GM12878 (cell line): ENCODE data around the gene HENMT1. TPM values are rescaled to one million over a fixed set of nuclear protein-coding genes. Genes with fewer than 3 reads are reported as not detected.

ENCODE experiments used
- ATAC-seq: fragments of 200-7000 bp; cut with Tn5 transposase; 3 replicates; pipeline ENCODE4 v1.9.1; 2020; ENCODE audit warnings: mild to moderate bottlenecking, moderate library complexity
- BruUV-seq: library from RNA; stranded (reverse); fragments of 400-500 nt; replicated peaks from 2 replicates; lab custom pipeline; 2021; lab: Mats Ljungman, UMichigan
- CTCF ChIA-PET: fragments of 300-600 bp; sonication (Branson Sonifier 250); formaldehyde crosslinking; extraction: SDS; loops from one replicate; lab custom pipeline; 2021; ENCODE audit warnings: inconsistent platforms; lab: Yijun Ruan, JAX
- POLR2A ChIA-PET: fragments of 350-600 bp; formaldehyde crosslinking; extraction: SDS; loops from one replicate; lab custom pipeline; 2021; ENCODE audit warnings: inconsistent platforms; lab: Charles Lee
- RAD21 ChIA-PET: fragments of 300-600 bp; sonication (Branson Sonifier 250); formaldehyde crosslinking; loops from one replicate; lab custom pipeline; 2023; ENCODE audit warnings: antibody characterized with exemption; ENCODE audit not compliant: unreplicated experiment; lab: Charles Lee
- SMC1A ChIA-PET: fragments of 300-600 bp; sonication (Branson Sonifier 250); formaldehyde crosslinking; loops from one replicate; lab custom pipeline; 2023; ENCODE audit not compliant: unreplicated experiment, uncharacterized antibody; lab: Charles Lee
- DNase-seq: peaks from one replicate; pipeline ENCODE4 v3.0.0-alpha.2; 2011; ENCODE audit warnings: low read depth, low spot score
- FAIRE-seq: peaks from 3 replicates; lab custom pipeline; 2011; peaks lifted over from hg19 to GRCh38; lab: Jason Lieb, UNC
- H2AFZ ChIP-seq: 2 replicates; pipeline ENCODE4 v1.6.0; 2011; ENCODE audit warnings: low read depth, low read length, control low read depth; ENCODE audit not compliant: control insufficient read depth
- H3K27ac ChIP-seq: 2 replicates; pipeline ENCODE4 v1.5.1; 2011; ENCODE audit warnings: control low read depth; ENCODE audit not compliant: control insufficient read depth, insufficient read depth
- H3K27me3 ChIP-seq, 2 experiments: replicated peaks in 1 of 2; 2 replicates each; pipeline versions ENCODE4 v1.6.0 to v1.6.1; 2011; ENCODE audit warnings: low read length in 1 of 2; ENCODE audit not compliant: control insufficient read depth in 2 of 2, insufficient read depth in 2 of 2
- H3K36me3 ChIP-seq, 2 experiments: 2 replicates each; pipeline ENCODE4 v1.5.1; 2011; ENCODE audit warnings: low read length in 1 of 2; ENCODE audit not compliant: control insufficient read depth in 2 of 2, insufficient read depth in 2 of 2
- H3K4me1 ChIP-seq: 2 replicates; pipeline ENCODE4 v1.6.1; 2011; ENCODE audit warnings: mild to moderate bottlenecking, low read length, moderate library complexity, mixed read lengths; ENCODE audit not compliant: control insufficient read depth, insufficient read depth
- H3K4me2 ChIP-seq: 2 replicates; pipeline ENCODE4 v1.6.0; 2011; ENCODE audit warnings: control low read depth; ENCODE audit not compliant: control insufficient read depth, insufficient read depth
- H3K4me3 ChIP-seq: fragments of 200-600 bp; sonication (generic); 2 replicates; pipeline ENCODE4 v1.5.1; 2016
- H3K79me2 ChIP-seq: 2 replicates; pipeline ENCODE4 v1.6.0; 2011; ENCODE audit warnings: low read length; ENCODE audit not compliant: control insufficient read depth, insufficient read depth
- H3K9ac ChIP-seq: 2 replicates; pipeline ENCODE4 v1.8.0; 2011; ENCODE audit warnings: low read length, control low read depth, mixed read lengths; ENCODE audit not compliant: control insufficient read depth, insufficient read depth
- H3K9me3 ChIP-seq: replicated peaks from 3 replicates; pipeline ENCODE4 v1.5.1; 2011; ENCODE audit warnings: mild to moderate bottlenecking, low read length; ENCODE audit not compliant: control insufficient read depth, insufficient read depth
- H4K20me1 ChIP-seq: 2 replicates; pipeline ENCODE4 v1.6.0; 2011; ENCODE audit not compliant: control insufficient read depth, insufficient read depth
- ATF7 ChIP-seq: fragments of 450-650 bp; IDR thresholded peaks from 2 replicates; pipeline ENCODE4 v1.6.1; 2016; ENCODE audit warnings: low read depth, mild to moderate bottlenecking
- CREM ChIP-seq: IDR thresholded peaks from 2 replicates; pipeline ENCODE4 v1.6.1; 2014; ENCODE audit warnings: antibody characterized with exemption, low read depth
- JUNB ChIP-seq: IDR thresholded peaks from 2 replicates; pipeline ENCODE4 v1.6.1; 2016; ENCODE audit warnings: antibody characterized with exemption, mild to moderate bottlenecking
- RFX5 ChIP-seq: IDR thresholded peaks from 2 replicates; pipeline ENCODE4 v1.6.1; 2011; ENCODE audit warnings: low read depth, low read length, improper control_type of control experiment
- SPI1 ChIP-seq: IDR thresholded peaks from 2 replicates; pipeline ENCODE4 v1.6.1; 2011; ENCODE audit warnings: low read depth, mild to moderate bottlenecking, low read length, moderate library complexity, borderline replicate concordance; ENCODE audit not compliant: insufficient read depth
- STAT1 ChIP-seq: fragments of 450-650 bp; conservative IDR thresholded peaks from 2 replicates; pipeline ENCODE4 v1.6.1; 2014; ENCODE audit warnings: antibody characterized with exemption, mild to moderate bottlenecking
- ZNF622 ChIP-seq: fragments of 450-650 bp; IDR thresholded peaks from 2 replicates; pipeline ENCODE4 v1.6.1; 2017; ENCODE audit warnings: mild to moderate bottlenecking, inconsistent platforms
- WGBS: methylation state at CpG from one replicate; pipeline ENCODE4 v1.1.6; 2016; ENCODE audit warnings: low lambda C conversion rate; ENCODE audit not compliant: insufficient replicate concordance, insufficient coverage; ENCODE audit errors: missing lambda C conversion rate; 5-methylcytosine and 5-hydroxymethylcytosine counted together
- in situ Hi-C: fragments of 300-500 bp; cut with MboI; formaldehyde crosslinking; loops from 9 replicates; pipeline ENCODE4 v1.14.3; 2018; ENCODE audit warnings: mixed read lengths
- intact Hi-C: fragments of 100-400 bp; cut with micrococcal nuclease; formaldehyde crosslinking; loops from one replicate; pipeline ENCODE4 v1.14.2; 2022; ENCODE audit not compliant: unreplicated experiment
- polyA plus RNA-seq, 11 experiments: library from polyadenylated mRNA; depleted of rRNA in 4 of 11; unstranded in 6 of 11; stranded (reverse) in 5 of 11; fragments of >200 nt; fragmentation: Nextera tagmentation in 4 of 11; fragmentation: Illumina TruSeq in 1 of 11; extraction: Ambion mirVana in 4 of 11; extraction: Trizol in 1 of 11; gene quantifications; 1 replicate in 1 of 11; 2 replicates in 10 of 11; pipeline versions ENCODE4 v1.2.1 to v1.2.3, GENCODE V29; 2011 to 2016; ENCODE audit warnings: inconsistent platforms in 2 of 11, missing spikeins in 2 of 11, low read depth in 1 of 11
- total RNA-seq, 4 experiments: library from RNA; depleted of rRNA in 3 of 4; stranded (reverse); fragments of >200 nt in 3 of 4; fragmentation: Illumina TruSeq in 1 of 4; extraction: Trizol in 1 of 4; gene quantifications; 2 replicates each; pipeline versions ENCODE4 v1.2.1 to v1.2.3, GENCODE V29; 2013 to 2021
- TF ChIP-seq, protein P1 (sequence below): IDR thresholded peaks from 2 replicates; pipeline ENCODE4 v1.6.1; 2012; ENCODE audit warnings: low read length, inconsistent platforms
- TF ChIP-seq, protein P2 (sequence below): IDR thresholded peaks from 2 replicates; pipeline ENCODE4 v1.6.1; 2012; ENCODE audit warnings: low read depth, low read length, improper control_type of control experiment
- TF ChIP-seq, protein P3 (sequence below): fragments of 450-650 bp; formaldehyde crosslinking; IDR thresholded peaks from 2 replicates; pipeline ENCODE4 v1.4.0; 2022; ENCODE audit warnings: mild to moderate bottlenecking, moderate library complexity
- TF ChIP-seq, protein P4 (sequence below): fragments of 450-650 bp; IDR thresholded peaks from 2 replicates; pipeline ENCODE4 v1.6.1; 2018; ENCODE audit warnings: mild to moderate bottlenecking, low read depth, moderate library complexity; ENCODE audit not compliant: partially characterized antibody

Gene HENMT1
- total and polyA plus RNA-seq, 10 of the 15 experiments (the other 5 are each of a cell fraction or from before 2014, with no cell fraction given): 4.4 to 15.6 (median 10.4) TPM

DNA sequence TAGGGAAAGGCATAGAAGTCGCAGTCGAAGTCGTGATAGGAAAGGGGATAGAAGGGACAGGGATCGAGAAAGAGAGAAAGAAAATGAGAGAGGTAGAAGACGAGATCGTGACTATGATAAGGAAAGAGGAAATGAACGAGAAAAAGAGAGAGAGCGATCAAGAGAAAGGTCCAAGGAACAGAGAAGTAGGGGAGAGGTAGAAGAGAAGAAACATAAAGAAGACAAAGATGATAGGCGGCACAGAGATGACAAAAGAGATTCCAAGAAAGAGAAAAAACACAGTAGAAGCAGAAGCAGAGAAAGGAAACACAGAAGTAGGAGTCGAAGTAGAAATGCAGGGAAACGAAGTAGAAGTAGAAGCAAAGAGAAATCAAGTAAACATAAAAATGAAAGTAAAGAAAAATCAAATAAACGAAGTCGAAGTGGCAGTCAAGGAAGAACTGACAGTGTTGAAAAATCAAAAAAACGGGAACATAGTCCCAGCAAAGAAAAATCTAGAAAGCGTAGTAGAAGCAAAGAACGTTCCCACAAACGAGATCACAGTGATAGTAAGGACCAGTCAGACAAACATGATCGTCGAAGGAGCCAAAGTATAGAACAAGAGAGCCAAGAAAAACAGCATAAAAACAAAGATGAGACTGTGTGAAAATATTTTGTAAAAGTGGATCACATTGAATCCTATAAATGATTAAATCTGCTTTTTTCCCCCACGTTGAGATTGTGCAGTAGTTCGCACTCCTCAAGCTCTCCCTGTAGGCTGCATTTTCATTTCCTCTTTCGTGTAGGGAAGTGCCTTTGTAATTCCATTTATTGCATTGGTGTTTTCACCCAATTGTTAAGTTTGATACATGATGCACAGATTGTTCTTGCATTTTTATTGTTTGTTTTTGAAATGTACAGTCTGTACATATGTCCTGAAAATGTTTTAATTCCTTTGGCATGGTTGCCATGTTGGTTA, 38.8 kb upstream of the HENMT1 start:
- FAIRE-seq (no peak), DNase-seq (no peak), ATAC-seq (no peak)
- ChIA-PET RAD21 (no interaction called here), SMC1A (no interaction called here), CTCF (no interaction called here), POLR2A (no interaction called here)
- Histone ChIP-seq H3K4me1 (peaks cover 8% of the 10 kb centered on the region; the same call in 1 of the 2 replicates), H3K9ac (no peak overlapping the region), H3K4me3 (no peak overlapping the region), H3K27ac (no peak overlapping the region), H2AFZ (no peak overlapping the region), H3K36me3 (peaks cover 8 to 37% of the 10 kb centered on the region in 2 experiments), H3K4me2 (no peak overlapping the region), H4K20me1 (no peaks in the 10 kb centered on the region), H3K27me3 (no peaks in the 10 kb centered on the region), H3K9me3 (no peaks in the 10 kb centered on the region), H3K79me2 (peaks cover 24% of the 10 kb centered on the region)
- BruUV-seq: TSS peak; percentile 55
- in situ Hi-C loops: no loop called here
- intact Hi-C loops: no loop called here
- 94% methylated on average over 22 of the region's 22 CpGs for WGBS
- TF ChIP-seq, protein P1, sequence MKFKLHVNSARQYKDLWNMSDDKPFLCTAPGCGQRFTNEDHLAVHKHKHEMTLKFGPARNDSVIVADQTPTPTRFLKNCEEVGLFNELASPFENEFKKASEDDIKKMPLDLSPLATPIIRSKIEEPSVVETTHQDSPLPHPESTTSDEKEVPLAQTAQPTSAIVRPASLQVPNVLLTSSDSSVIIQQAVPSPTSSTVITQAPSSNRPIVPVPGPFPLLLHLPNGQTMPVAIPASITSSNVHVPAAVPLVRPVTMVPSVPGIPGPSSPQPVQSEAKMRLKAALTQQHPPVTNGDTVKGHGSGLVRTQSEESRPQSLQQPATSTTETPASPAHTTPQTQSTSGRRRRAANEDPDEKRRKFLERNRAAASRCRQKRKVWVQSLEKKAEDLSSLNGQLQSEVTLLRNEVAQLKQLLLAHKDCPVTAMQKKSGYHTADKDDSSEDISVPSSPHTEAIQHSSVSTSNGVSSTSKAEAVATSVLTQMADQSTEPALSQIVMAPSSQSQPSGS: no peak
- TF ChIP-seq RFX5 (no peak), CREM (no peak), STAT1 (no peak), ZNF622 (no peak), JUNB (no peak), SPI1 (peak; percentile 33; the same call in 1 of the 2 replicates), ATF7 (no peak)
- TF ChIP-seq, protein P2, sequence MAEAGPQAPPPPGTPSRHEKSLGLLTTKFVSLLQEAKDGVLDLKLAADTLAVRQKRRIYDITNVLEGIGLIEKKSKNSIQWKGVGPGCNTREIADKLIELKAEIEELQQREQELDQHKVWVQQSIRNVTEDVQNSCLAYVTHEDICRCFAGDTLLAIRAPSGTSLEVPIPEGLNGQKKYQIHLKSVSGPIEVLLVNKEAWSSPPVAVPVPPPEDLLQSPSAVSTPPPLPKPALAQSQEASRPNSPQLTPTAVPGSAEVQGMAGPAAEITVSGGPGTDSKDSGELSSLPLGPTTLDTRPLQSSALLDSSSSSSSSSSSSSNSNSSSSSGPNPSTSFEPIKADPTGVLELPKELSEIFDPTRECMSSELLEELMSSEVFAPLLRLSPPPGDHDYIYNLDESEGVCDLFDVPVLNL: no peak
- TF ChIP-seq, protein P3, sequence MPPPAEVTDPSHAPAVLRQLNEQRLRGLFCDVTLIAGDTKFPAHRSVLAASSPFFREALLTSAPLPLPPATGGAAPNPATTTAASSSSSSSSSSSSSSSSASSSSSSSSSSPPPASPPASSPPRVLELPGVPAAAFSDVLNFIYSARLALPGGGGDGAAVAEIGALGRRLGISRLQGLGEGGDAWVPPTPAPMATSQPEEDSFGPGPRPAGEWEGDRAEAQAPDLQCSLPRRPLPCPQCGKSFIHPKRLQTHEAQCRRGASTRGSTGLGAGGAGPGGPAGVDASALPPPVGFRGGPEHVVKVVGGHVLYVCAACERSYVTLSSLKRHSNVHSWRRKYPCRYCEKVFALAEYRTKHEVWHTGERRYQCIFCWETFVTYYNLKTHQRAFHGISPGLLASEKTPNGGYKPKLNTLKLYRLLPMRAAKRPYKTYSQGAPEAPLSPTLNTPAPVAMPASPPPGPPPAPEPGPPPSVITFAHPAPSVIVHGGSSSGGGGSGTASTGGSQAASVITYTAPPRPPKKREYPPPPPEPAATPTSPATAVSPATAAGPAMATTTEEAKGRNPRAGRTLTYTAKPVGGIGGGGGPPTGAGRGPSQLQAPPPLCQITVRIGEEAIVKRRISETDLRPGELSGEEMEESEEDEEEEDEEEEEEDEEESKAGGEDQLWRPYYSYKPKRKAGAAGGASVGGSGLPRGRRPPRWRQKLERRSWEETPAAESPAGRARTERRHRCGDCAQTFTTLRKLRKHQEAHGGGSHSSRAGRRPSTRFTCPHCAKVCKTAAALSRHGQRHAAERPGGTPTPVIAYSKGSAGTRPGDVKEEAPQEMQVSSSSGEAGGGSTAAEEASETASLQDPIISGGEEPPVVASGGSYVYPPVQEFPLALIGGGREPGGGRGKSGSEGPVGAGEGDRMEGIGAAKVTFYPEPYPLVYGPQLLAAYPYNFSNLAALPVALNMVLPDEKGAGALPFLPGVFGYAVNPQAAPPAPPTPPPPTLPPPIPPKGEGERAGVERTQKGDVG (CRISPR knock-in tag): no peak
- TF ChIP-seq, protein P4, sequence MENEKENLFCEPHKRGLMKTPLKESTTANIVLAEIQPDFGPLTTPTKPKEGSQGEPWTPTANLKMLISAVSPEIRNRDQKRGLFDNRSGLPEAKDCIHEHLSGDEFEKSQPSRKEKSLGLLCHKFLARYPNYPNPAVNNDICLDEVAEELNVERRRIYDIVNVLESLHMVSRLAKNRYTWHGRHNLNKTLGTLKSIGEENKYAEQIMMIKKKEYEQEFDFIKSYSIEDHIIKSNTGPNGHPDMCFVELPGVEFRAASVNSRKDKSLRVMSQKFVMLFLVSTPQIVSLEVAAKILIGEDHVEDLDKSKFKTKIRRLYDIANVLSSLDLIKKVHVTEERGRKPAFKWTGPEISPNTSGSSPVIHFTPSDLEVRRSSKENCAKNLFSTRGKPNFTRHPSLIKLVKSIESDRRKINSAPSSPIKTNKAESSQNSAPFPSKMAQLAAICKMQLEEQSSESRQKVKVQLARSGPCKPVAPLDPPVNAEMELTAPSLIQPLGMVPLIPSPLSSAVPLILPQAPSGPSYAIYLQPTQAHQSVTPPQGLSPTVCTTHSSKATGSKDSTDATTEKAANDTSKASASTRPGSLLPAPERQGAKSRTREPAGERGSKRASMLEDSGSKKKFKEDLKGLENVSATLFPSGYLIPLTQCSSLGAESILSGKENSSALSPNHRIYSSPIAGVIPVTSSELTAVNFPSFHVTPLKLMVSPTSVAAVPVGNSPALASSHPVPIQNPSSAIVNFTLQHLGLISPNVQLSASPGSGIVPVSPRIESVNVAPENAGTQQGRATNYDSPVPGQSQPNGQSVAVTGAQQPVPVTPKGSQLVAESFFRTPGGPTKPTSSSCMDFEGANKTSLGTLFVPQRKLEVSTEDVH: peak; percentile 25
